Neural crest cell (in vitro differentiated cells): ENCODE data around the gene KCNT2. TPM values are rescaled to one million over a fixed set of nuclear protein-coding genes. Genes with fewer than 3 reads are reported as not detected.

Experiments
- DNase-seq: peaks from one replicate; pipeline ENCODE4 v3.0.0; 2021; ENCODE audit warnings: low read depth, mixed read lengths, low spot score
- H3K27ac Mint-ChIP-seq: one replicate; pipeline ENCODE4 v1.8.0; 2021; ENCODE audit warnings: mild to moderate bottlenecking, mixed read lengths; ENCODE audit not compliant: unreplicated experiment
- H3K27me3 Mint-ChIP-seq: 2 replicates; pipeline ENCODE4 v1.8.0; 2021; ENCODE audit warnings: low read depth, mild to moderate bottlenecking, mixed read lengths
- H3K36me3 Mint-ChIP-seq: 2 replicates; pipeline ENCODE4 v1.8.0; 2021; ENCODE audit warnings: low read depth, mild to moderate bottlenecking, mixed read lengths
- H3K4me1 Mint-ChIP-seq: 2 replicates; pipeline ENCODE4 v1.8.0; 2021; ENCODE audit warnings: mixed read lengths
- H3K4me3 Mint-ChIP-seq: one replicate; pipeline ENCODE4 v1.8.0; 2021; ENCODE audit warnings: mild to moderate bottlenecking, mixed read lengths
- H3K9me3 Mint-ChIP-seq: 2 replicates; pipeline ENCODE4 v1.8.0; 2021; ENCODE audit warnings: mixed read lengths
- long read RNA-seq: library from polyadenylated mRNA; unstranded; transcript quantifications from one replicate; pipeline ENCODE4 v2.0.0, GENCODE V29; 2020
- total RNA-seq: library from RNA; stranded (reverse); gene quantifications from 2 replicates; pipeline ENCODE4 v1.2.1, GENCODE V29; 2021
- TF ChIP-seq, protein P1 (sequence below): fragments of 200-600 bp; sonication (generic); conservative IDR thresholded peaks from 2 replicates; pipeline ENCODE4 v1.5.0; 2021; ENCODE audit warnings: antibody characterized with exemption, mild to moderate bottlenecking

Gene KCNT2
- total RNA-seq, result 10.1 and 12.6 TPM in 2 replicates
- long read RNA-seq, full-length matches to known transcripts, result 1 of 14 reads
- long read RNA-seq, partial matches to known transcripts, result 7 of 14 reads
- long read RNA-seq, other reads (novel, unspliced or antisense), result 6 of 14 reads

DNA sequence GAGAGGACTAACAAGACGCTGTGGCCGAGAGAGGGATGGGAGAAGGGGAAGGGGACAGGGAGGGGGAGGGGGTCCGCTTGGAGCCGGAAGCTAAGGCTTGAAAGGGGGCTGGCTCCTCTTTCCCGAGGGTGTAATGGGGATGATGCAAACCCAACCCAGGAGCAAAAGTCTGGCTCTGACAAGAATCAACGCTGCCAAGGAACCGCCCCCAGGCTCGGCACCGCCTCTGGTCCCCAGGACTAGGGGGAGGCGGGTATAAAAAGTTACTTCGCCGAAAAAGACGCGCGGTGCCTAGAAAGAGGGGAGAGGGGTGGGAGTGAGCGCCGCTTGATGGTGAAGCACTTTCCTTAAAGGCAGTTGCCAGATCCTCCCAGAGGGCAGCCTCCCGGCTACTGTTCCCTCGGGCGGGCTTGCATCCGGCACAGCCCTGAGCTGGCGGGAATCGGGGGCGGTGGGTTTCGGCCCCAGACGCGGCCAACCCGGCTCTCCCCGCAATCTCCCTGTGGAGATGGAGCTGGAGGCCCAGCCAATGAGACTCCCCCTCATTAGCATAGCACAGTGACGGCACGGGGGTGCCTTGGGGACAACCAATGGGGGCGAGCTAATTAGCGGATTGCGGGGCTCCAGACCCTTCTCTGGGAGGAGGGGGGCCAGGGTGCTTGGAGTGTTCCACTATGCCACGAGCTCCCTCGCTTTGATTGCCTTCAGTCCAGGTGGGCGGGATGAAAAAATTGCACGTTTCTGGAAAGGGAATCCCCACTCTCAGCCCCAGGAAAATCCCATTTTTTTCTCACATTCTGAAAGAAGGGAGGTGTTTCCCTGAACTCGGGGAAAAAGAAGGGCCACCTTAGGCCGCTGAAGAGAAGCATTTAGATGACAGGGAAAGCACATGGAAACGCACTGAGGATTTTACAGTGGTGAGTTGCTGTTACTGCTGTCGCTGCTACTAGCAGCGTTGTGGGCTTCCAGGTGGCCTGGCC, at the start of gene KCNT2:
KCNT2 (minus strand) TSS at position 51 of the 980 bp plus-strand sequence. CDS start 131 bp downstream, outside the sequence.
- Mint-ChIP-seq H3K36me3 (peaks cover 2% of the 10 kb centered on the region), H3K9me3 (peaks cover 2% of the 10 kb centered on the region), H3K27me3 (no peaks in the 10 kb centered on the region), H3K4me1 (peaks cover 26% of the 10 kb centered on the region), H3K4me3 (peak within 1 kb of the TSS; percentile 97), H3K27ac (peak within 1 kb of the TSS; percentile 98)
- DNase-seq, result peak; percentile 81
- TF ChIP-seq, protein P1, sequence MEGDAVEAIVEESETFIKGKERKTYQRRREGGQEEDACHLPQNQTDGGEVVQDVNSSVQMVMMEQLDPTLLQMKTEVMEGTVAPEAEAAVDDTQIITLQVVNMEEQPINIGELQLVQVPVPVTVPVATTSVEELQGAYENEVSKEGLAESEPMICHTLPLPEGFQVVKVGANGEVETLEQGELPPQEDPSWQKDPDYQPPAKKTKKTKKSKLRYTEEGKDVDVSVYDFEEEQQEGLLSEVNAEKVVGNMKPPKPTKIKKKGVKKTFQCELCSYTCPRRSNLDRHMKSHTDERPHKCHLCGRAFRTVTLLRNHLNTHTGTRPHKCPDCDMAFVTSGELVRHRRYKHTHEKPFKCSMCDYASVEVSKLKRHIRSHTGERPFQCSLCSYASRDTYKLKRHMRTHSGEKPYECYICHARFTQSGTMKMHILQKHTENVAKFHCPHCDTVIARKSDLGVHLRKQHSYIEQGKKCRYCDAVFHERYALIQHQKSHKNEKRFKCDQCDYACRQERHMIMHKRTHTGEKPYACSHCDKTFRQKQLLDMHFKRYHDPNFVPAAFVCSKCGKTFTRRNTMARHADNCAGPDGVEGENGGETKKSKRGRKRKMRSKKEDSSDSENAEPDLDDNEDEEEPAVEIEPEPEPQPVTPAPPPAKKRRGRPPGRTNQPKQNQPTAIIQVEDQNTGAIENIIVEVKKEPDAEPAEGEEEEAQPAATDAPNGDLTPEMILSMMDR, result peak; percentile 49

DNA sequence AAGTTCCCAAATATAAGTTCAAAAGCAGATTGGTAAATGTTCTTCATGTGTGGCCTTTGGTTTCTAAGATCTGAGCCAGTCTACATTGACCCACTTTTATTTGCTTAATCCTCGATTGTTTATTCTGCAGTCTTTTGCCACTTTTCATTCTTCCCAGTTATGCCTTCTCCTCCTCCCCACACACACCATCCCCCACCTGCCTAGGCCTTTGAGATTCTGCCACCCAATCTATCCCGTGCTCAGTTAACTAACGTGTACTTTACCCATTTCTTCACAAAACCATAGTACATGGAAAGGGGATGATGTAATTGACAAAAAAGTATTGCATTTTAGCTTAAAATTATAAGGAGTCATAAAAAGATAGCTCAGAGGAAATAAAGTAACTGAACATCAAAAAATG, 47.3 kb upstream of the KCNT2 start:
- Mint-ChIP-seq H3K36me3 (no peaks in the 10 kb centered on the region), H3K27ac (no peak overlapping the region), H3K4me1 (no peaks in the 10 kb centered on the region), H3K9me3 (no peaks in the 10 kb centered on the region), H3K27me3 (no peaks in the 10 kb centered on the region), H3K4me3 (no peak overlapping the region)
- no peak for DNase-seq
- TF ChIP-seq, protein P1, result no peak

DNA sequence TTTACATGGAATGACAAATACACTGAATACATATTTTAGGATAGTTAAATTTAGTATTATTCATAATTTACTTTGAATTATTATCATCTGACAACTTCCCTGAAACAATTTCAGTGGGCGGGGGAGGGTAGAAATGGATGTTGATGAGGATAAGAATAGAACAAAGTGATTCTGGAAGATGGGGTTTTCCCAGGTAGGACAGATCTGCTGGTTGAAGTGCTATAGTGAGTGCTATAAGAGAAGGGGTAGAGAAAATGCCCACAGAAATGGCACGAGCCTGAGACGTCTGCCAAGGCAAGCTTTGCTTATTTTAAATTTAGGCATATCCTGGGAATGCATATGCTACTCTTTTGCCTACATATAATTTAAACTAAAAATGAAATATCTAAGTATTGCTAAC, 46.8 kb upstream of the KCNT2 start:
- Mint-ChIP-seq H3K36me3 (no peaks in the 10 kb centered on the region), H3K27me3 (no peaks in the 10 kb centered on the region), H3K9me3 (no peaks in the 10 kb centered on the region), H3K27ac (no peak overlapping the region), H3K4me1 (no peaks in the 10 kb centered on the region), H3K4me3 (no peak overlapping the region)
- DNase-seq, result no peak
- TF ChIP-seq, protein P1, result no peak

DNA sequence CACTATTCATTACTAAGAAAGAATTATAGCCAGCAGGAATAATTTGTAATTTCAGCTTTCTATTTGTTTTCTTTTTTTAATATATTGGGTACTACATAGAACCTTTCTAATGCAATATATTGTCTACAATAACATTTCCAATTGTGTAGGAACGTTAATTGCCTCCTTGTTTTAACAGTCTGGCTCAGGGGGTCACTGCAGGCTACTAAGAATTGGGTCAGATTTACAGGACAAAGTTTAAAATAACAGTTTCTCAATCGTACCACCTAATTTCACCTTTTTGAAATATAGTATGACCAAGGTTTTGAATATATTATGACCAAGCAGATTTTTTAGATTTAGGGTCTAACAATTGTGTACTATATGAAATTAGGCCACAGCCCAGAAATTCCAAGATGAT, 46.0 kb upstream of the KCNT2 start:
- Mint-ChIP-seq H3K36me3 (no peaks in the 10 kb centered on the region), H3K27ac (no peak overlapping the region), H3K9me3 (no peaks in the 10 kb centered on the region), H3K4me1 (no peaks in the 10 kb centered on the region), H3K27me3 (no peaks in the 10 kb centered on the region), H3K4me3 (no peak overlapping the region)
- no peak for DNase-seq
- TF ChIP-seq, protein P1, result no peak

DNA sequence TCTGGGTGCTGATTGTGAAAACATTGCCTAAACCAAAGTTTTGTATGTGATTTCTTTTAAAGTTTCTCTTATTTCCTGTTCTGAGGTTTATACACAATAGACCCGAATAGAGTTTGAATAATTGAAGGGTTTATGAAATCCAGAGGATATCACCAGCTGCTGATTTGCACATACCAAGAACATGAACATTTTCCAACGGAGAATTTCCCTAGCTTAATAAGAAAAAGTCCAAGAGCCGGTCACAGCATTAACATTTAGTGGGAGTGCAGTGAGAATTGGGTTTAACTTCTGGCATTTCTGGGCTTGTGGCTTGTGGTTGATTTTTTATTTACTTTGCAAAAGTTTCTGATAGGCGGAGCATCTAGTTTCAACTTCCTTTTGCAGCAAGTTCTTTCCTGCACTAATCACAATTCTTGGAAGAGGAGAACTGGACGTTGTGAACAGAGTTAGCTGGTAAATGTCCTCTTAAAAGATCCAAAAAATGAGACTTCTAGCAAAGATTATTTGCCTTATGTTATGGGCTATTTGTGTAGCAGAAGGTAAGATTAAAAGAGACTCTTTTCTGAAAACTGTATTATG, 43.5 kb upstream of the KCNT2 start, which contains the start of gene CFH:
CFH (plus strand) TSS at position 407 of the 579 bp plus-strand sequence; CDS start at position 482, 75 bp downstream.
- no peak within 1 kb of the TSS for H3K4me3 Mint-ChIP-seq
- no peaks in the 10 kb centered on the region for H3K27me3 Mint-ChIP-seq
- H3K9me3 Mint-ChIP-seq, result no peaks in the 10 kb centered on the region
- H3K36me3 Mint-ChIP-seq, result no peaks in the 10 kb centered on the region
- H3K4me1 Mint-ChIP-seq, result no peaks in the 10 kb centered on the region
- DNase-seq, result no peak
- H3K27ac Mint-ChIP-seq, result no peak within 1 kb of the TSS
- TF ChIP-seq, protein P1, result no peak
